ENCODE data around the gene ABCC11.
"Not testable (repeated sequence)": the region's sequence is repeated elsewhere in the genome, so short reads cannot be mapped to it uniquely, and the experiment has no call there.

The ABCC11 gene

GRCh38 chr16:48203974-48204824 is 43.1 kb downstream of the ABCC11 start:
- no peaks in the 10 kb centered on the region for H3K9me3 Mint-ChIP-seq
- no peak overlapping the region for H3K27ac Mint-ChIP-seq
- no peaks in the 10 kb centered on the region for H3K4me1 Mint-ChIP-seq (ENCODE audit: low read depth)
- peaks cover 5% of the 10 kb centered on the region for H3K27me3 Mint-ChIP-seq (ENCODE audit: low read depth)
- H3K36me3 Mint-ChIP-seq (ENCODE audit: low read depth) = no peaks in the 10 kb centered on the region
- H3K4me3 Mint-ChIP-seq = no peak overlapping the region

GRCh38 chr16:48201515-48202201 is 45.7 kb downstream of the ABCC11 start:
- Mint-ChIP-seq H3K4me3 (no peak overlapping the region), H3K27me3 (ENCODE audit: low read depth) (peaks cover 5% of the 10 kb centered on the region), H3K9me3 (no peaks in the 10 kb centered on the region), H3K27ac (no peak overlapping the region), H3K4me1 (ENCODE audit: low read depth) (no peaks in the 10 kb centered on the region), H3K36me3 (ENCODE audit: low read depth) (no peaks in the 10 kb centered on the region)

- peaks cover 5% of the 10 kb centered on the region for H3K27me3 Mint-ChIP-seq (ENCODE audit: low read depth)
- no peak overlapping the region for H3K4me3 Mint-ChIP-seq
- no peaks in the 10 kb centered on the region for H3K9me3 Mint-ChIP-seq
- no peaks in the 10 kb centered on the region for H3K36me3 Mint-ChIP-seq (ENCODE audit: low read depth)
- no peaks in the 10 kb centered on the region for H3K4me1 Mint-ChIP-seq (ENCODE audit: low read depth)
- H3K27ac Mint-ChIP-seq = no peak overlapping the region
Measured at GRCh38 chr16:48197294-48197693, 50.0 kb downstream of the ABCC11 start.

GRCh38 chr16:48194828-48195556 is 52.3 kb downstream of the ABCC11 start:
- H3K27me3 Mint-ChIP-seq (ENCODE audit: low read depth) = peaks cover 3% of the 10 kb centered on the region
- no peaks in the 10 kb centered on the region for H3K9me3 Mint-ChIP-seq
- H3K4me1 Mint-ChIP-seq (ENCODE audit: low read depth) = peaks cover 1% of the 10 kb centered on the region
- H3K36me3 Mint-ChIP-seq (ENCODE audit: low read depth) = no peaks in the 10 kb centered on the region
- no peak overlapping the region for H3K4me3 Mint-ChIP-seq
- no peak overlapping the region for H3K27ac Mint-ChIP-seq

GRCh38 chr16:48193846-48194245 is 53.5 kb downstream of the ABCC11 start:
- Mint-ChIP-seq H3K36me3 (ENCODE audit: low read depth) (no peaks in the 10 kb centered on the region), H3K4me3 (no peak overlapping the region), H3K4me1 (ENCODE audit: low read depth) (peaks cover 6% of the 10 kb centered on the region), H3K9me3 (no peaks in the 10 kb centered on the region), H3K27me3 (ENCODE audit: low read depth) (peaks cover 3% of the 10 kb centered on the region), H3K27ac (no peak overlapping the region)

GRCh38 chr16:48188449-48189102 is 58.8 kb downstream of the ABCC11 start:
- Mint-ChIP-seq H3K9me3 (no peaks in the 10 kb centered on the region), H3K4me3 (no peak overlapping the region), H3K36me3 (ENCODE audit: low read depth) (no peaks in the 10 kb centered on the region), H3K27me3 (ENCODE audit: low read depth) (peaks cover 3% of the 10 kb centered on the region), H3K4me1 (ENCODE audit: low read depth) (peaks cover 15% of the 10 kb centered on the region), H3K27ac (no peak overlapping the region)

DNA sequence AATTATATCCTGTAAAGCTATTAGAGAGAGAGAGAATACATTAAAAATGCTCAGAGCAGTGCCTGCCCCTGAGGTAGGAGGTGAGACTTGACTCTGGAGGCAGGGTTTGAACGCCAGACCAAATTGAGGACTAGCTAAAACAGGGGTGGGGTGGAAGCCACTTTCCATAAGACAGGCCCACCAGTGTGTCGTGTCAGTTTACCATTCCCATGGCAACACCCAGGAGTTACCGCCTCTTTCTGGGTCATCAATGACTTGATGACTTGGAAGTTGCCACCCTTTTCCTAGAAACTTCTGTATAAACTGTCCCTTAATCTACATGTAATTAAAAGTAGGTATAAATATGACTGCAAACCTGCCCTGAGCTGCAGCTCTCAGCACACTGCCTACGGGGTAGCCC is 59.6 kb downstream of the ABCC11 start:
- no peaks in the 10 kb centered on the region for H3K36me3 Mint-ChIP-seq (ENCODE audit: low read depth)
- peaks cover 3% of the 10 kb centered on the region for H3K27me3 Mint-ChIP-seq (ENCODE audit: low read depth)
- H3K27ac Mint-ChIP-seq = no peak overlapping the region
- no peaks in the 10 kb centered on the region for H3K9me3 Mint-ChIP-seq
- H3K4me3 Mint-ChIP-seq = no peak overlapping the region
- peaks cover 15% of the 10 kb centered on the region for H3K4me1 Mint-ChIP-seq (ENCODE audit: low read depth)

- Mint-ChIP-seq H3K27me3 (ENCODE audit: low read depth) (no peaks in the 10 kb centered on the region), H3K4me1 (ENCODE audit: low read depth) (peaks cover 12% of the 10 kb centered on the region), H3K4me3 (no peak overlapping the region), H3K36me3 (ENCODE audit: low read depth) (no peaks in the 10 kb centered on the region), H3K27ac (no peak overlapping the region), H3K9me3 (no peaks in the 10 kb centered on the region)
Measured at GRCh38 chr16:48184681-48185080, 62.7 kb downstream of the ABCC11 start.

DNA sequence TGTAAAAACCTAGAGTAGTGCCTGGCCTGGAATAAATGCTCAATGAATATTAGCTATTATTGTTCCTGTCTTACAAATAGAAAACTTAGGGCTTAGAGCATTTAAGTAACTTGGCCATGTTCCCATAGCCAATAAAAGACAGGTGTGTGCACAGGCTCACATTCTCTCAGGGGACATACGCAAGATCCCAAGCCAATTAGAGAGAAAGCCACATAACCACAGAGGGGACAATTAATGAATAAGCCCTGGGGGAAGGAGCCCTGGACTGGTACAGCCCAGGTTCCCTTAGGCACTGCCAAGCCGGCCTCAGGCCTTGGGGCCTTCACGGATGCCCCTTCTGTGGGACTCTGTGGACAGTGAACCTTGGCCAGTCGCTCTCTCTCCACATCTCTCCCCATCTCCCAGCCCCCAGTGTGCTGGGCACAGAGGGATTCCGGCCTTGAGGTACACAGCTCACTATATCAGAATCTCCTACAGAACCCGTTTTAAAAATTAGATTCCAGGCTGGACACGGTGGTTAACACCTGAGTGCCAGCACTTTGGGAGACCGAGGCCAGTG is 64.3 kb downstream of the ABCC11 start:
- peaks cover 2% of the 10 kb centered on the region for H3K4me1 Mint-ChIP-seq (ENCODE audit: low read depth)
- no peaks in the 10 kb centered on the region for H3K27me3 Mint-ChIP-seq (ENCODE audit: low read depth)
- no peak overlapping the region for H3K4me3 Mint-ChIP-seq
- no peaks in the 10 kb centered on the region for H3K36me3 Mint-ChIP-seq (ENCODE audit: low read depth)
- no peaks in the 10 kb centered on the region for H3K9me3 Mint-ChIP-seq
- no peak overlapping the region for H3K27ac Mint-ChIP-seq

GRCh38 chr16:48181746-48182520 is 65.4 kb downstream of the ABCC11 start:
- H3K4me3 Mint-ChIP-seq; H3K36me3 Mint-ChIP-seq (ENCODE audit: low read depth); H3K4me1 Mint-ChIP-seq (ENCODE audit: low read depth); H3K27ac Mint-ChIP-seq; H3K9me3 Mint-ChIP-seq; H3K27me3 Mint-ChIP-seq (ENCODE audit: low read depth): not testable (repeated sequence)

DNA sequence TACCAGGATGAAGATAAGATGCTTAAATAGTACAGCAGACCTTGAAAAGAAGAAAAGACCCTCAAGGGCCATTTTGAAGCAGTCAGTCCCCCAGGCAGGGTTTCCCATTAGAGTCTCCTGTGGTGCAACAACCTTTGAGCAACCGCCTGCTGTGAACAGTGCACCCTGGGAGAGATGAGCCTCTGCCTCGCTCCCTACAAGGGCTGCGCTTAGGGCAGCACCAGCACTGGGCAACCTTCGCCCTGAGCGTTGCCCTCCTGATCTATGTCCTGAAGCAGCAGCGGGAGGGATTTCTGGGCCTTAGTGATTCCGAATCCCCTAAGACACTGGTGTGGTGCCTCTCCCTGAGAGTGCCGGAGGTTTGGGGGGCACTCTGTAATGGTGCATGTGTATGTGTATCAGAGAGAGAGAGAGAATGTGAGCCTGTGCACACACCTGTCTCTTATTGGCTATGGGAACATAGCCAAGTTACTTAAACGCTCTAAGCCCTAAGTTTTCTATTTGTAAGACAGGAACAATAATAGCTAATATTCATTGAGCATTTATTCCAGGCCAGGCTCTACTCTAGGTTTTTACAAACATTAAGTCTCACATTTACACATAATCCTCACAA is 66.4 kb downstream of the ABCC11 start:
- Mint-ChIP-seq H3K9me3 (no peaks in the 10 kb centered on the region), H3K4me1 (ENCODE audit: low read depth) (no peaks in the 10 kb centered on the region), H3K27me3 (ENCODE audit: low read depth) (peaks cover 8% of the 10 kb centered on the region), H3K4me3 (no peak overlapping the region), H3K36me3 (ENCODE audit: low read depth) (no peaks in the 10 kb centered on the region), H3K27ac (no peak overlapping the region)

GRCh38 chr16:48176635-48177408 is 70.5 kb downstream of the ABCC11 start:
- H3K27ac Mint-ChIP-seq = no peak overlapping the region
- H3K36me3 Mint-ChIP-seq (ENCODE audit: low read depth) = no peaks in the 10 kb centered on the region
- no peaks in the 10 kb centered on the region for H3K4me1 Mint-ChIP-seq (ENCODE audit: low read depth)
- no peak overlapping the region for H3K4me3 Mint-ChIP-seq
- H3K9me3 Mint-ChIP-seq = no peaks in the 10 kb centered on the region
- peaks cover 8% of the 10 kb centered on the region for H3K27me3 Mint-ChIP-seq (ENCODE audit: low read depth)

DNA sequence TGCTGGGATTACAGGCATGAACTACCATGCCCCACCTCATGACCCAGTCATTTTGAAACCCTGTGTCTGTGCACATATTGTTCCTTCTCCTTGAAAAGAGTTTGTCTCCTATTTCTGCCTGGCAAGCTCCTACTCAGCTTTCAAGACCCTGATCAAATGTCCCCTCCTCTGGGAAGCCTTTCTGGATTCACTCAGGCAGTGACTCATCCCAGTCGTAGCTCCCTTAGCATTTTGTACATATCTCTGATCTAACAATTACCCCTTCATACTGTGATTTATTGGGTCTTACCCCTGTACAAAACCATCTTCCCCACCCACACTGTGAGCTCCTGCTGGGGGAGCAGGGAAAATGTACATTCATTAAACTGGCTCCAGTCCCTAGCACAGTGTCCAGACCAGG is 73.5 kb downstream of the ABCC11 start:
- Mint-ChIP-seq H3K9me3 (no peaks in the 10 kb centered on the region), H3K4me1 (ENCODE audit: low read depth) (no peaks in the 10 kb centered on the region), H3K27ac (no peak overlapping the region), H3K4me3 (no peak overlapping the region), H3K27me3 (ENCODE audit: low read depth) (peaks cover 8% of the 10 kb centered on the region), H3K36me3 (ENCODE audit: low read depth) (no peaks in the 10 kb centered on the region)

Data from T-helper 1 cell treated with Interleukin-12 subunit alpha and Interleukin-12 subunit beta and Interleukin-4 antibody, amounts not matched to agents 30 μg/mL and 1 μg/mL, for 36 hours (primary cell).